H9 (cell line): Measurements from ENCODE around the gene CLDN34. TPM values are rescaled to one million over a fixed set of nuclear protein-coding genes. Genes with fewer than 3 reads are reported as not detected.

Experiments
- DNase-seq: peaks from one replicate; pipeline ENCODE4 v3.0.0-alpha.2; 2017
- H2AFZ ChIP-seq: one replicate; pipeline ENCODE4 v1.6.1; 2013; ENCODE audit warnings: mild to moderate bottlenecking, low read length, control low read depth, moderate library complexity
- H2AK5ac ChIP-seq: 2 replicates; pipeline ENCODE4 v1.6.1; 2013; ENCODE audit warnings: low read length, control low read depth, mixed read lengths; ENCODE audit not compliant: insufficient read length
- H2BK120ac ChIP-seq: one replicate; pipeline ENCODE4 v1.6.1; 2013; ENCODE audit warnings: low read depth, mild to moderate bottlenecking, low read length, control low read depth, inconsistent platforms; ENCODE audit not compliant: poor library complexity, severe bottlenecking
- H2BK12ac ChIP-seq: 2 replicates; pipeline ENCODE4 v1.6.1; 2013; ENCODE audit warnings: low read length, control low read depth, mixed read lengths, low read depth; ENCODE audit not compliant: insufficient read length
- H2BK15ac ChIP-seq: 2 replicates; pipeline ENCODE4 v1.6.1; 2013; ENCODE audit warnings: low read depth, low read length, control low read depth
- H2BK20ac ChIP-seq: one replicate; pipeline ENCODE4 v1.6.1; 2013; ENCODE audit warnings: low read depth, mild to moderate bottlenecking, low read length, control low read depth, inconsistent platforms; ENCODE audit not compliant: poor library complexity, severe bottlenecking
- H2BK5ac ChIP-seq: 2 replicates; pipeline ENCODE4 v1.6.1; 2013; ENCODE audit warnings: low read length, control low read depth, mixed read lengths; ENCODE audit not compliant: insufficient read length
- H3K14ac ChIP-seq: 2 replicates; pipeline ENCODE4 v1.6.1; 2013; ENCODE audit warnings: low read length, control low read depth; ENCODE audit not compliant: insufficient read depth
- H3K18ac ChIP-seq: 2 replicates; pipeline ENCODE4 v1.6.1; 2013; ENCODE audit warnings: low read depth, mild to moderate bottlenecking, mixed read lengths, low read length, control low read depth; ENCODE audit not compliant: insufficient read length
- H3K23ac ChIP-seq: 2 replicates; pipeline ENCODE4 v1.6.1; 2013; ENCODE audit warnings: low read length, control low read depth, mixed read lengths, low read depth; ENCODE audit not compliant: insufficient read length
- H3K23me2 ChIP-seq: 2 replicates; pipeline ENCODE4 v1.6.1; 2013; ENCODE audit warnings: low read depth, mild to moderate bottlenecking, mixed read lengths, low read length, control low read depth; ENCODE audit not compliant: insufficient read length, poor library complexity, severe bottlenecking
- H3K27ac ChIP-seq: 2 replicates; pipeline ENCODE4 v1.5.1; 2013; ENCODE audit warnings: low read length, control low read depth, mixed read lengths, low read depth; ENCODE audit not compliant: insufficient read length
- H3K27me3 ChIP-seq: 2 replicates; pipeline ENCODE4 v1.6.1; 2013; ENCODE audit warnings: low read length, control low read depth, inconsistent platforms; ENCODE audit not compliant: insufficient read depth
- H3K4ac ChIP-seq: 2 replicates; pipeline ENCODE4 v1.6.1; 2013; ENCODE audit warnings: low read depth, mild to moderate bottlenecking, control low read depth, inconsistent platforms, low read length, moderate library complexity
- H3K4me1 ChIP-seq: 2 replicates; pipeline ENCODE4 v1.6.1; 2013; ENCODE audit warnings: low read length, control low read depth, inconsistent platforms; ENCODE audit not compliant: insufficient read depth
- H3K4me2 ChIP-seq: 2 replicates; pipeline ENCODE4 v1.6.1; 2013; ENCODE audit warnings: low read length, control low read depth, mixed read lengths; ENCODE audit not compliant: insufficient read length, insufficient read depth
- H3K56ac ChIP-seq: 2 replicates; pipeline ENCODE4 v1.6.1; 2013; ENCODE audit warnings: low read depth, mild to moderate bottlenecking, mixed read lengths, low read length, control low read depth; ENCODE audit not compliant: insufficient read length
- H3K79me1 ChIP-seq: 2 replicates; pipeline ENCODE4 v1.6.1; 2013; ENCODE audit warnings: low read depth, mild to moderate bottlenecking, moderate library complexity, low read length, control low read depth, inconsistent platforms; ENCODE audit not compliant: insufficient read depth, poor library complexity, severe bottlenecking
- H3K79me2 ChIP-seq: 2 replicates; pipeline ENCODE4 v1.6.1; 2013; ENCODE audit warnings: low read length, control low read depth, inconsistent platforms; ENCODE audit not compliant: insufficient read depth
- H3K9ac ChIP-seq: 2 replicates; pipeline ENCODE4 v1.6.1; 2013; ENCODE audit warnings: low read length, control low read depth, mixed read lengths; ENCODE audit not compliant: insufficient read length; ENCODE audit errors: extremely low read depth
- H3K9me3 ChIP-seq: one replicate; pipeline ENCODE4 v1.6.1; 2013; ENCODE audit warnings: low read depth, low read length, inconsistent platforms; ENCODE audit not compliant: control insufficient read depth
- H3T11ph ChIP-seq: one replicate; pipeline ENCODE4 v1.6.1; 2013; ENCODE audit warnings: mild to moderate bottlenecking, low read length, control low read depth, inconsistent platforms
- H4K20me1 ChIP-seq: one replicate; pipeline ENCODE4 v1.6.1; 2013; ENCODE audit not compliant: control insufficient read depth, insufficient read length, insufficient read depth
- H4K5ac ChIP-seq: 2 replicates; pipeline ENCODE4 v1.6.1; 2013; ENCODE audit warnings: low read depth, mild to moderate bottlenecking, mixed read lengths, low read length, control low read depth; ENCODE audit not compliant: insufficient read length
- H4K8ac ChIP-seq: replicated peaks from 2 replicates; pipeline ENCODE4 v1.6.1; 2013; ENCODE audit warnings: low read length, control low read depth, mixed read lengths, low read depth; ENCODE audit not compliant: insufficient read length
- H4K91ac ChIP-seq: 2 replicates; pipeline ENCODE4 v1.6.1; 2013; ENCODE audit warnings: low read depth, mild to moderate bottlenecking, moderate library complexity, mixed read lengths, low read length, control low read depth; ENCODE audit not compliant: insufficient read length
- H3K27ac Mint-ChIP-seq, 3 experiments: 2 replicates in 2 of 3; 3 replicates in 1 of 3; pipeline ENCODE4 v1.8.0; 2020 to 2021; ENCODE audit warnings: mixed read lengths in 3 of 3, mild to moderate bottlenecking in 1 of 3, moderate library complexity in 1 of 3
- H3K27me3 Mint-ChIP-seq: 2 replicates; pipeline ENCODE4 v1.8.0; 2021; ENCODE audit warnings: low read depth, mild to moderate bottlenecking, moderate library complexity, mixed read lengths
- H3K36me3 Mint-ChIP-seq, 3 experiments: 2 replicates in 2 of 3; 3 replicates in 1 of 3; pipeline ENCODE4 v1.8.0; 2020 to 2021; ENCODE audit warnings: low read depth in 3 of 3, mixed read lengths in 3 of 3; ENCODE audit not compliant: insufficient read depth in 1 of 3
- H3K4me1 Mint-ChIP-seq, 2 experiments: 2 replicates each; pipeline ENCODE4 v1.8.0; 2020; ENCODE audit warnings: mixed read lengths in 2 of 2
- H3K4me3 Mint-ChIP-seq, 2 experiments: 2 replicates in 1 of 2; 3 replicates in 1 of 2; pipeline ENCODE4 v1.8.0; 2020 to 2021; ENCODE audit warnings: mild to moderate bottlenecking in 2 of 2, mixed read lengths in 2 of 2, moderate library complexity in 1 of 2
- H3K9me3 Mint-ChIP-seq, 2 experiments: 2 replicates in 1 of 2; 3 replicates in 1 of 2; pipeline ENCODE4 v1.8.0; 2020; ENCODE audit warnings: mild to moderate bottlenecking in 2 of 2, mixed read lengths in 2 of 2, moderate library complexity in 1 of 2
- CTCF ChIP-seq: fragments of 200-600 bp; sonication (generic); conservative IDR thresholded peaks from 3 replicates; pipeline ENCODE4 v1.8.0; 2021; ENCODE audit warnings: antibody characterized with exemption, mild to moderate bottlenecking
- WGBS: extraction: QIAGEN DNeasy Blood & Tissue Kit; methylation state at CpG from one replicate; pipeline ENCODE4 v1.1.7; 2013; ENCODE audit warnings: missing lambda C conversion rate, low lambda C conversion rate, mixed read lengths; ENCODE audit not compliant: insufficient read length; ENCODE audit errors: extremely low coverage; 5-methylcytosine and 5-hydroxymethylcytosine counted together
- total RNA-seq: library from RNA; stranded (reverse); gene quantifications from 2 replicates; pipeline ENCODE4 v1.2.1, GENCODE V29; 2021

The CLDN34 gene
- total RNA-seq, 1 experiment from 2014 or later = 0.39 TPM

- H3K9ac ChIP-seq = no peak overlapping the region
- H3K23me2 ChIP-seq = no peaks in the 10 kb centered on the region
- no peak overlapping the region for H3K23ac ChIP-seq
- no peak overlapping the region for H4K8ac ChIP-seq
- no peak overlapping the region for H3K4me2 ChIP-seq
- no peak overlapping the region for H3K18ac ChIP-seq
- H2BK20ac ChIP-seq = no peak overlapping the region
- H3K9me3 ChIP-seq = no peaks in the 10 kb centered on the region
- H2BK12ac ChIP-seq = no peak overlapping the region
- no peaks in the 10 kb centered on the region for H4K20me1 ChIP-seq
- 0 out of 4 replicates have a peak, but pooled peaks cover 0 to 3% of the 10 kb centered on the region in 2 experiments for H3K4me1 Mint-ChIP-seq
- H3K4ac ChIP-seq = no peak overlapping the region
- TF ChIP-seq CTCF = peak; percentile 99
- H3K79me1 ChIP-seq = no peaks in the 10 kb centered on the region
- WGBS = no CpG with 5 or more reads among the region's 18 CpGs
- peak; percentile 73 for DNase-seq
- H2BK5ac ChIP-seq = no peak overlapping the region
- H3K56ac ChIP-seq = no peak overlapping the region
- no peak overlapping the region for H3T11ph ChIP-seq
- H2AFZ ChIP-seq = no peak overlapping the region
- H3K14ac ChIP-seq = no peak overlapping the region
- no peak overlapping the region for H2BK15ac ChIP-seq
- H4K91ac ChIP-seq = no peak overlapping the region
- H3K9me3 Mint-ChIP-seq = peaks cover 65 to 68% of the 10 kb centered on the region in 2 experiments
- no peak overlapping the region for H3K4me3 Mint-ChIP-seq
- H3K27ac Mint-ChIP-seq = no peak overlapping the region
- H4K5ac ChIP-seq = no peak overlapping the region
- no peaks in the 10 kb centered on the region; the same call in 1 of the 2 replicates for H3K27me3 Mint-ChIP-seq
- H2AK5ac ChIP-seq = no peak overlapping the region
- H3K4me1 ChIP-seq = no peaks in the 10 kb centered on the region
- no peak overlapping the region for H2BK120ac ChIP-seq
- no peaks in the 10 kb centered on the region for H3K27me3 ChIP-seq
- H3K36me3 Mint-ChIP-seq = peaks cover 6 to 26% (median 24%) of the 10 kb centered on the region in 3 experiments; a peak in 6 of 7 replicates
- H3K79me2 ChIP-seq = no peaks in the 10 kb centered on the region
- H3K27ac ChIP-seq = no peak overlapping the region
Measured at GRCh38 chrX:9995855-9996339, 28.7 kb downstream of the CLDN34 start.
